ENCODE data around the gene KNCN.

KNCN gene

DNA sequence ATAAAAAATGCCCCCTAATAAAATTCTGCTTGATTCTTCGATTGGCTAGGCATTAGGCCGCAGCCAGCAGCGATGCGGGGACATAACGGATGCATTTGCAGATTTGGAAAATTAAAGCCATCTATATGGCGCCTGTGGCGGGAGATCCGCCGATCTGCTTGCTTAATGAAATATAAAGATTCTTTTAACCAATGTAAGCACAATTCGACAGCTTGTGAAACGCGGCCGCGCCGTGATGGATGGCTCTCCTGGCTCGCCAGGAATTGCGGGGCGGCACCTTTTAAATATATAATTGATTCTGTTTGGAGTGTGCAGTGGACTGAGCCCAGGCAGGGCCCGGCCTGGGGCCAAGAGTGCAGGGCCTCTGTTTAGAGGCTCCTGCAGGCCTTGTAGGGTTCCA, 53.8 kb downstream of the KNCN start:
- no peak for DNase-seq (ENCODE audit: low spot score)

DNA sequence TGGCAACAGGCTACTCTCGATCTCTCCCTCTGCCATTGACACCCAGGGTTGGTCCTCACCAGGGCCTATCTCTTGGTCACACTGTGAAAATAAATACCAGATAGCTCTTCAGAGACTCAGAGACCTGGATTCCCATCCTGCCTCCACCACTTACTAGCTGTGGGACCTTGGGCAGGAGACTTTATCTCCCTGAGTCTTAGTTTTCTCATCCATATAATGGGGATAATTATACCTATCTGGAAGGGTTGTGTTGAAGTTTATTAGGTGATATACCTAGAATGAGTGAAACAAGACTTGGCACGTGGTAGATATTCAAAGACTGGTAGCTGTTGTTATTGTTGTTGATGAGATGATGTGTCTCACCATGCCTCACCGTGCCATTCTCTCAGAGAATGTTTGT, 54.4 kb downstream of the KNCN start:
- DNase-seq (ENCODE audit: low spot score), result no peak

DNA sequence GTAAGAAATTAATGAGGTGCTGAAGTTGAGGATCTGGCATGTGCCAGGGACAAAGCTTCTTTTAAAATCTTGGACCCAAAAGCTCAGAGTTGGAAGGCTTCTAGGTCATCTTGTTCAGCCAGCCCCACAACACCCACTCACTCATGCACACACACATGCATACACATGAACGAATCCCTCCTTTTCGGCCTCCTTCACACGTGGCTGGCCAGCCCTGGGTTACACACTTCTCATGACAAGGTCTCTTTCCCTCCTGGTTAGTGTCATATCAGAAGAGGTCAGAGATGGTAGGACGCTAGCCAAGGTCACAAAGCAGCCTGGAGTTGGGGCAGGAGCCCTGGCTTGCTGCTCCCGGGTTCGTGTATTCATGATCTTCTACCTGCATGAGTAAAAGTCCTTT, 54.9 kb downstream of the KNCN start:
- no peak for DNase-seq (ENCODE audit: low spot score)

DNA sequence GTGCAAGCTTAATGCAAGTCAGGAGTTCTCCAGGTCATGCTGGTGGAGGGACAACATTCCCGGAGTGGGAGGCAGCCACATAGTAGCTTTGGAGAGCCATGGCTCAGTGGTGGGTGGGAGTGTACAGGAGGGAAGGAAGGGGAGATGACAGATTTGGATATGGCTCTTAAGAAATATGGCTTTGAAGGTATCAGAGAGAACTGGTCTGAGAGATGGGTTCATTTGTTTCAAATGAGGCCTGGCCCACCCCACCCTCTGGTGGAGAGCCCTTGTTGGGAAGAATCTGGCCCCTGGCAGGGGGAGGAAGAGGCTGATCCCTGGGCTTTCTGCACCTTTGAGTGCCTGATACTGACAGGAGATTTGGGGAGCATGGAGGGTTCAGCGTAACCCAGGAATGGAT, 55.7 kb downstream of the KNCN start:
- no peak for DNase-seq (ENCODE audit: low spot score)

Data from GM03348 (cell line).